Liver (tissue), 9 donors: ENCODE measurements around the gene SERPINA4. TPM values are rescaled to one million over a fixed set of nuclear protein-coding genes. Genes with fewer than 3 reads are reported as not detected.

Experiments used
- DNase-seq: peaks from one replicate; pipeline ENCODE4 v3.0.0-alpha.2; 2017; ENCODE audit warnings: low spot score
- H3K27ac ChIP-seq, 2 donors: one replicate each; pipeline ENCODE4 v1.7.0; 2013; ENCODE audit warnings: inconsistent platforms in 2 of 2, low read length in 2 of 2, control low read depth in 1 of 2, low read depth in 1 of 2, mild to moderate bottlenecking in 1 of 2
- H3K27me3 ChIP-seq, 4 donors: one replicate each; pipeline versions ENCODE4 v1.6.1 to v1.7.0; 2013; ENCODE audit warnings: low read length in 3 of 4, inconsistent platforms in 1 of 4, mild to moderate bottlenecking in 1 of 4, moderate library complexity in 1 of 4; ENCODE audit not compliant: control insufficient read depth in 4 of 4, insufficient read depth in 4 of 4
- H3K36me3 ChIP-seq, 4 donors: one replicate each; pipeline versions ENCODE4 v1.6.1 to v1.7.0; 2013; ENCODE audit warnings: low read length in 3 of 4, mild to moderate bottlenecking in 3 of 4, low read depth in 1 of 4, moderate library complexity in 1 of 4; ENCODE audit not compliant: control insufficient read depth in 4 of 4, insufficient read depth in 3 of 4
- H3K4me1 ChIP-seq, 4 donors: one replicate each; pipeline versions ENCODE4 v1.6.1 to v1.7.0; 2013; ENCODE audit warnings: low read length in 3 of 4, mild to moderate bottlenecking in 3 of 4, moderate library complexity in 1 of 4; ENCODE audit not compliant: control insufficient read depth in 4 of 4, insufficient read depth in 4 of 4
- H3K4me3 ChIP-seq, 3 donors: one replicate each; pipeline versions ENCODE4 v1.6.1 to v1.7.0; 2013; ENCODE audit warnings: low read length in 3 of 3, control low read depth in 1 of 3, low read depth in 1 of 3, mild to moderate bottlenecking in 1 of 3
- H3K9ac ChIP-seq, 2 donors: one replicate each; pipeline ENCODE4 v1.7.0; 2013; ENCODE audit warnings: low read length in 2 of 2, mild to moderate bottlenecking in 2 of 2, moderate library complexity in 2 of 2, control low read depth in 1 of 2, low read depth in 1 of 2
- H3K9me3 ChIP-seq, 4 donors: one replicate each; pipeline versions ENCODE4 v1.6.1 to v1.7.0; 2013; ENCODE audit warnings: low read length in 3 of 4; ENCODE audit not compliant: control insufficient read depth in 4 of 4
- ATF3 ChIP-seq: IDR thresholded peaks from 2 replicates; pipeline ENCODE4 v1.6.1; 2016; ENCODE audit warnings: antibody characterized with exemption
- FOXA1 ChIP-seq: IDR thresholded peaks from 2 replicates; pipeline ENCODE4 v1.6.1; 2016; ENCODE audit warnings: antibody characterized with exemption
- FOXA2 ChIP-seq: IDR thresholded peaks from 2 replicates; pipeline ENCODE4 v1.6.1; 2016; ENCODE audit warnings: antibody characterized with exemption
- GABPA ChIP-seq, 2 donors: IDR thresholded peaks in 1 of 2; conservative IDR thresholded peaks in 1 of 2; 2 replicates each; pipeline ENCODE4 v1.6.1; 2016; ENCODE audit warnings: antibody characterized with exemption in 2 of 2, mild to moderate bottlenecking in 1 of 2, moderate library complexity in 1 of 2
- HNF4A ChIP-seq, 2 donors: conservative IDR thresholded peaks; 2 replicates each; pipeline ENCODE4 v1.6.1; 2016; ENCODE audit warnings: antibody characterized with exemption in 2 of 2, mild to moderate bottlenecking in 2 of 2
- HNF4G ChIP-seq: IDR thresholded peaks from 2 replicates; pipeline ENCODE4 v1.6.1; 2016; ENCODE audit warnings: antibody characterized with exemption
- REST ChIP-seq: IDR thresholded peaks from 2 replicates; pipeline ENCODE4 v1.6.1; 2016; ENCODE audit warnings: antibody characterized with exemption, mild to moderate bottlenecking
- RXRA ChIP-seq, 2 donors: IDR thresholded peaks; 2 replicates each; pipeline ENCODE4 v1.6.1; 2017 to 2018; ENCODE audit warnings: antibody characterized with exemption in 2 of 2, mild to moderate bottlenecking in 1 of 2
- SP1 ChIP-seq: IDR thresholded peaks from 2 replicates; pipeline ENCODE4 v1.6.1; 2018; ENCODE audit warnings: antibody characterized with exemption, mild to moderate bottlenecking
- TAF1 ChIP-seq: conservative IDR thresholded peaks from 2 replicates; pipeline ENCODE4 v1.6.1; 2016; ENCODE audit warnings: antibody characterized with exemption, mild to moderate bottlenecking
- YY1 ChIP-seq: IDR thresholded peaks from 2 replicates; pipeline ENCODE4 v1.6.1; 2016; ENCODE audit warnings: antibody characterized with exemption, mild to moderate bottlenecking
- ZBTB33 ChIP-seq: IDR thresholded peaks from 2 replicates; pipeline ENCODE4 v1.6.1; 2016; ENCODE audit warnings: antibody characterized with exemption
- WGBS: extraction: QIAGEN DNeasy Blood & Tissue Kit; methylation state at CpG from one replicate; pipeline ENCODE4 v1.1.7; 2013; 5-methylcytosine and 5-hydroxymethylcytosine counted together
- polyA plus RNA-seq, 2 donors: library from polyadenylated mRNA; stranded (reverse) in 1 of 2; unstranded in 1 of 2; fragments of 200-250 nt in 1 of 2; fragments of >200 nt in 1 of 2; fragmentation: Nextera tagmentation in 1 of 2; extraction: Ambion mirVana in 1 of 2; gene quantifications; one replicate each; pipeline versions ENCODE4 v1.2.1 to v1.2.3, GENCODE V29; 2013 to 2015
- total RNA-seq, 2 donors: library from RNA; depleted of rRNA; stranded (reverse); fragments of >200 nt; gene quantifications; one replicate each; pipeline ENCODE4 v1.2.3, GENCODE V29; 2014
- donor health status: healthy.
- donor health status: healthy.
- donor health status: healthy.
- donor health status: healthy.
- donor health status: healthy.

SERPINA4 gene
- total and polyA plus RNA-seq, 4 donors: 50.5 to 150 (median 74.0) TPM

GRCh38 chr14:94555991-94556390, 5.3 kb upstream of the SERPINA4 start:
- no peak for TF ChIP-seq HNF4A (conservative IDR thresholded peaks at IDR 0.05)
- no peak for TF ChIP-seq FOXA1
- TF ChIP-seq SP1: no peak
- no peak for TF ChIP-seq GABPA (IDR thresholded peaks at IDR 0.05 in 1 of 2, conservative IDR thresholded peaks at IDR 0.05 in 1 of 2)
- TF ChIP-seq ATF3: no peak
- no peak for TF ChIP-seq TAF1
- TF ChIP-seq REST: no peak
- no peak for TF ChIP-seq FOXA2
- no peak for TF ChIP-seq RXRA (IDR thresholded peaks at IDR 0.05)
- Histone ChIP-seq H3K9ac (no peak overlapping the region), H3K4me1 (peaks cover 15 to 26% (median 22%) of the 10 kb centered on the region in 4 donors), H3K4me3 (no peak overlapping the region), H3K27me3 (no peaks in the 10 kb centered on the region), H3K27ac (no peak overlapping the region), H3K36me3 (peaks cover 0 to 3% (median 1%) of the 10 kb centered on the region in 4 donors), H3K9me3 (no peaks in the 10 kb centered on the region)
- WGBS: 93% methylated on average over 9 of the region's 9 CpGs
- DNase-seq: no peak

GRCh38 chr14:94557327-94557726, 3.9 kb upstream of the SERPINA4 start:
- Histone ChIP-seq H3K9me3 (no peaks in the 10 kb centered on the region), H3K36me3 (peaks cover 0 to 3% (median 1%) of the 10 kb centered on the region in 4 donors), H3K4me1 (peaks cover 17 to 35% (median 30%) of the 10 kb centered on the region in 4 donors), H3K27me3 (no peaks in the 10 kb centered on the region), H3K9ac (no peak overlapping the region), H3K4me3 (no peak overlapping the region), H3K27ac (no peak overlapping the region)
- DNase-seq: no peak
- TF ChIP-seq REST: no peak
- no peak for TF ChIP-seq YY1
- TF ChIP-seq ZBTB33: no peak
- no peak for TF ChIP-seq HNF4G
- 99% methylated on average over 1 of the region's 1 CpG for WGBS
